CD14-positive monocyte (primary cell): Measurements from ENCODE around the gene RPS2. TPM values are rescaled to one million over a fixed set of nuclear protein-coding genes. Genes with fewer than 3 reads are reported as not detected.
A peak's percentile ranks its signal among the peaks of the same experiment; 100 is the strongest.

Experiments
- DNase-seq, 3 donors: peaks; one replicate each; pipeline ENCODE4 v3.0.0-alpha.2; 2011 to 2022
- H2AFZ ChIP-seq: 2 replicates; pipeline ENCODE4 v1.6.0; 2012; ENCODE audit warnings: mild to moderate bottlenecking, low read depth, low read length, inconsistent platforms; ENCODE audit not compliant: insufficient read depth, poor library complexity, severe bottlenecking
- H3K27ac ChIP-seq, 2 donors: 1 replicate in 1 of 2; 2 replicates in 1 of 2; pipeline ENCODE4 v1.5.1; 2012 to 2013; ENCODE audit warnings: low read length in 2 of 2, control low read depth in 1 of 2, inconsistent platforms in 1 of 2, low read depth in 1 of 2, mild to moderate bottlenecking in 1 of 2
- H3K27me3 ChIP-seq, 2 donors: one replicate each; pipeline versions ENCODE4 v1.6.0 to v1.6.1; 2011 to 2013; ENCODE audit warnings: low read length in 2 of 2; ENCODE audit not compliant: control insufficient read depth in 2 of 2, insufficient read depth in 2 of 2
- H3K36me3 ChIP-seq, 2 donors: replicated peaks in 1 of 2; 1 replicate in 1 of 2; 2 replicates in 1 of 2; pipeline versions ENCODE4 v1.5.1 to v1.6.1; 2012 to 2013; ENCODE audit warnings: low read length in 2 of 2, control low read depth in 1 of 2, inconsistent platforms in 1 of 2, mild to moderate bottlenecking in 1 of 2; ENCODE audit not compliant: insufficient read depth in 2 of 2, control insufficient read depth in 1 of 2
- H3K4me1 ChIP-seq, 2 donors: 1 replicate in 1 of 2; 2 replicates in 1 of 2; pipeline versions ENCODE4 v1.5.1 to v1.6.1; 2012 to 2013; ENCODE audit warnings: low read length in 2 of 2, control low read depth in 1 of 2, inconsistent platforms in 1 of 2, mild to moderate bottlenecking in 1 of 2, moderate library complexity in 1 of 2; ENCODE audit not compliant: insufficient read depth in 2 of 2, control insufficient read depth in 1 of 2
- H3K4me2 ChIP-seq: replicated peaks from 2 replicates; pipeline ENCODE3; 2012; ENCODE audit warnings: low read length, moderate library complexity, mild to moderate bottlenecking; ENCODE audit not compliant: poor library complexity, severe bottlenecking; ENCODE audit errors: extremely low read depth
- H3K4me3 ChIP-seq, 3 experiments: fragments of 200-600 bp in 1 of 3; sonication (generic) in 1 of 3; replicated peaks in 1 of 3; 1 replicate in 2 of 3; 2 replicates in 1 of 3; pipeline ENCODE4 v1.5.1; 2011 to 2013; ENCODE audit warnings: low read length in 3 of 3, mild to moderate bottlenecking in 3 of 3, control low read depth in 2 of 3, low read depth in 2 of 3, inconsistent platforms in 1 of 3, moderate library complexity in 1 of 3
- H3K79me2 ChIP-seq: 2 replicates; pipeline ENCODE4 v1.6.0; 2012; ENCODE audit warnings: mild to moderate bottlenecking, control low read depth, inconsistent platforms, low read length, moderate library complexity; ENCODE audit not compliant: insufficient read depth
- H3K9ac ChIP-seq: 2 replicates; pipeline ENCODE4 v1.6.0; 2017; ENCODE audit warnings: low read length, mild to moderate bottlenecking; ENCODE audit not compliant: insufficient read depth, poor library complexity, severe bottlenecking
- H3K9me3 ChIP-seq, 2 donors: replicated peaks in 1 of 2; 1 replicate in 1 of 2; 2 replicates in 1 of 2; pipeline versions ENCODE4 v1.5.1 to v1.6.1; 2012 to 2013; ENCODE audit warnings: low read length in 2 of 2, control low read depth in 1 of 2; ENCODE audit not compliant: control insufficient read depth in 1 of 2, insufficient read depth in 1 of 2
- H4K20me1 ChIP-seq: 2 replicates; pipeline ENCODE4 v1.6.0; 2012; ENCODE audit warnings: mild to moderate bottlenecking, low read length, control low read depth, moderate library complexity; ENCODE audit not compliant: insufficient read depth
- H3K27ac Mint-ChIP-seq, 7 donors: one replicate each; pipeline ENCODE4 v1.8.0; 2020; ENCODE audit warnings: mild to moderate bottlenecking in 7 of 7, mixed read lengths in 7 of 7, moderate library complexity in 6 of 7, inconsistent platforms in 2 of 7
- H3K27me3 Mint-ChIP-seq, 3 donors: one replicate each; pipeline ENCODE4 v1.8.0; 2021 to 2022; ENCODE audit warnings: low read depth in 3 of 3, mild to moderate bottlenecking in 3 of 3, mixed read lengths in 3 of 3, moderate library complexity in 3 of 3, inconsistent platforms in 1 of 3
- H3K36me3 Mint-ChIP-seq, 2 donors: one replicate each; pipeline ENCODE4 v1.8.0; 2020; ENCODE audit warnings: mixed read lengths in 2 of 2, inconsistent platforms in 1 of 2, mild to moderate bottlenecking in 1 of 2
- H3K4me1 Mint-ChIP-seq: one replicate; pipeline ENCODE4 v1.8.0; 2020; ENCODE audit warnings: mild to moderate bottlenecking, mixed read lengths
- H3K4me3 Mint-ChIP-seq, 2 donors: one replicate each; pipeline ENCODE4 v1.8.0; 2020; ENCODE audit warnings: mild to moderate bottlenecking in 2 of 2, mixed read lengths in 2 of 2, moderate library complexity in 1 of 2
- H3K9me3 Mint-ChIP-seq, 7 donors: one replicate each; pipeline ENCODE4 v1.8.0; 2020 to 2022; ENCODE audit warnings: mixed read lengths in 7 of 7, mild to moderate bottlenecking in 6 of 7, moderate library complexity in 6 of 7, inconsistent platforms in 2 of 7
- WGBS: methylation state at CpG from one replicate; pipeline ENCODE4 v1.1.5; 2013; ENCODE audit warnings: missing lambda C conversion rate; ENCODE audit not compliant: insufficient coverage; 5-methylcytosine and 5-hydroxymethylcytosine counted together
- intact Hi-C, 2 donors: fragments of 100-400 bp; cut with micrococcal nuclease; formaldehyde crosslinking; loops; one replicate each; pipeline versions ENCODE4 v1.15.0 to v1.15.1; 2023
- polyA plus RNA-seq, 3 donors: library from polyadenylated mRNA; depleted of rRNA in 1 of 3; unstranded in 2 of 3; stranded (reverse) in 1 of 3; fragments of 300-500 nt in 2 of 3; fragments of >200 nt in 1 of 3; fragmentation: Illumina TruSeq in 2 of 3; gene quantifications; 1 replicate in 2 of 3; 2 replicates in 1 of 3; pipeline ENCODE4 v1.2.3, GENCODE V29; 2012 to 2021
- TF ChIP-seq, protein P1 (sequence below): fragments of 200-600 bp; IDR thresholded peaks from one replicate; pipeline ENCODE4 v1.8.0; 2022; ENCODE audit warnings: antibody characterized with exemption, mild to moderate bottlenecking

RPS2 gene
- polyA plus RNA-seq, 3 donors, result 1,849 to 2,136 (median 1,893) TPM

DNA sequence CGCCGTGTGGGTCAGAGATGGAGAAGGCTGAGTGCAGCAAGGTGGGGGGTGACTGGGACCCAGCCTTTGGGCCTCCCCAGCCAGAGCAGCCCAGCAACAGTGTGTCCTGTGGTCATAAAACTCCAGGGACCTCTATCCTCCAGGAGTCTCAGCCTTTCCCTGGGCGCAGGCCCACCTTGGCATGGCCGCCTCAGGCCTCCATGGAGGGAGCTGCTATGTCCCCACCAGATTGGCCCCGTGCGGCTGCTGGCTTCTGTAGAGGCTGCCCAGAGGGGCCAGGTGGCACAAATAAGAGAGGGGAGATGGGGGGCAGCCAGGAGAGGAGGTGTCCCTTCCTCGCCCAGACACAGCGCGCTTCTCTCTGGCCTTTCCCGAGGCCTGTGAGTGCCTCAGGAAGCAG, 22.6 kb upstream of the RPS2 start:
- no peak for DNase-seq
- Histone ChIP-seq H3K79me2 (no peaks in the 10 kb centered on the region), H4K20me1 (peaks cover 7% of the 10 kb centered on the region), H2AFZ (no peak overlapping the region), H3K9me3 (peaks cover 2 to 12% of the 10 kb centered on the region in 2 donors), H3K4me1 (peaks cover 38 to 46% of the 10 kb centered on the region in 2 donors), H3K27ac (no peak overlapping the region), H3K36me3 (peaks cover 12 to 18% of the 10 kb centered on the region in 2 donors), H3K9ac (no peak overlapping the region), H3K4me2 (no peak overlapping the region), H3K27me3 (peaks cover 24 to 44% of the 10 kb centered on the region in 2 donors), H3K4me3 (no peak overlapping the region)
- WGBS, result 96% methylated on average over 5 of the region's 10 CpGs
- intact Hi-C loops, result no loop called here
- H3K36me3 Mint-ChIP-seq, result peaks cover 30 to 35% of the 10 kb centered on the region in 2 donors
- H3K27ac Mint-ChIP-seq, result no peak overlapping the region
- peaks cover 31% of the 10 kb centered on the region for H3K4me1 Mint-ChIP-seq
- TF ChIP-seq, protein P1, sequence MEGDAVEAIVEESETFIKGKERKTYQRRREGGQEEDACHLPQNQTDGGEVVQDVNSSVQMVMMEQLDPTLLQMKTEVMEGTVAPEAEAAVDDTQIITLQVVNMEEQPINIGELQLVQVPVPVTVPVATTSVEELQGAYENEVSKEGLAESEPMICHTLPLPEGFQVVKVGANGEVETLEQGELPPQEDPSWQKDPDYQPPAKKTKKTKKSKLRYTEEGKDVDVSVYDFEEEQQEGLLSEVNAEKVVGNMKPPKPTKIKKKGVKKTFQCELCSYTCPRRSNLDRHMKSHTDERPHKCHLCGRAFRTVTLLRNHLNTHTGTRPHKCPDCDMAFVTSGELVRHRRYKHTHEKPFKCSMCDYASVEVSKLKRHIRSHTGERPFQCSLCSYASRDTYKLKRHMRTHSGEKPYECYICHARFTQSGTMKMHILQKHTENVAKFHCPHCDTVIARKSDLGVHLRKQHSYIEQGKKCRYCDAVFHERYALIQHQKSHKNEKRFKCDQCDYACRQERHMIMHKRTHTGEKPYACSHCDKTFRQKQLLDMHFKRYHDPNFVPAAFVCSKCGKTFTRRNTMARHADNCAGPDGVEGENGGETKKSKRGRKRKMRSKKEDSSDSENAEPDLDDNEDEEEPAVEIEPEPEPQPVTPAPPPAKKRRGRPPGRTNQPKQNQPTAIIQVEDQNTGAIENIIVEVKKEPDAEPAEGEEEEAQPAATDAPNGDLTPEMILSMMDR, result no peak
- peaks cover 0 to 25% (median 14%) of the 10 kb centered on the region in 7 donors for H3K9me3 Mint-ChIP-seq
- no peak overlapping the region for H3K4me3 Mint-ChIP-seq
- peaks cover 46 to 60% (median 48%) of the 10 kb centered on the region in 3 donors for H3K27me3 Mint-ChIP-seq

DNA sequence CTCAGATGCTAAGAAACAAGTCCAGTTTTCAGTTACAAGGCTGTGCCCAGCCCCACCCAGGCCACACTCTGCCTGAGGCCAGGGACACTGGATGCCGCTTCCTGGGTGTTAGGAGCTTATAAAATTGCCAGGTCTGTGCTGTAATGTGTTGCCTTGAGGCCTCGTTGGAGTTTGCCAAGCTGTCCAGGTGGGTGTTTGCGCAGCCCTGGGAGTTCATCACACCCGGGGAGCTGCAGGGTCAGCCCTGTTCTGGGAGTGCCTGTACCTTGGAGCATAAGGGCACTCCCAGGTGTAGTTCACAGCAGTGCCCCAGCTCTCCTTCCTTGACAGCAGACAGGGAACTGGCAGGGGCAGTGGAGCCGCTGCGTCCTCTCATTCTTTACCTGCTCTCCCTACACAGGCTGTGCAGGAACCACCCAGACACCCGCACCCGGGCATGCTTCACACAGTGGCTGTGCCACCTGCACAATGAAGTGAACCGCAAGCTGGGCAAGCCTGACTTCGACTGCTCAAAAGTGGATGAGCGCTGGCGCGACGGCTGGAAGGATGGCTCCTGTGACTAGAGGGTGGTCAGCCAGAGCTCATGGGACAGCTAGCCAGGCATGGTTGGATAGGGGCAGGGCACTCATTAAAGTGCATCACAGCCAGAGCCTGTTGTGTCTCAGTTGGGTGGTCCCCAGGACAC, 21.0 kb upstream of the RPS2 start:
- Histone ChIP-seq H3K27ac (no peak overlapping the region), H3K4me1 (peaks cover 25 to 32% of the 10 kb centered on the region in 2 donors), H3K4me2 (peak overlapping the region; percentile 99), H2AFZ (no peak overlapping the region), H3K79me2 (no peaks in the 10 kb centered on the region), H3K4me3 (peak overlapping the region in 1 of 3 experiments; percentile 87), H3K9ac (no peak overlapping the region), H3K9me3 (peaks cover 2 to 24% of the 10 kb centered on the region in 2 donors), H3K36me3 (peaks cover 12 to 18% of the 10 kb centered on the region in 2 donors), H4K20me1 (peaks cover 4% of the 10 kb centered on the region), H3K27me3 (peaks cover 32 to 49% of the 10 kb centered on the region in 2 donors)
- TF ChIP-seq, protein P1, result no peak
- DNase-seq, result no peak
- intact Hi-C loops, result no loop called here
- H3K9me3 Mint-ChIP-seq, result peaks cover 0 to 22% (median 10%) of the 10 kb centered on the region in 7 donors
- H3K27ac Mint-ChIP-seq, result no peak overlapping the region
- H3K4me3 Mint-ChIP-seq, result peak overlapping the region in 1 of 2 donors; percentile 75
- WGBS, result 100% methylated on average over 14 of the region's 14 CpGs
- peaks cover 30 to 35% of the 10 kb centered on the region in 2 donors for H3K36me3 Mint-ChIP-seq
- H3K4me1 Mint-ChIP-seq, result peaks cover 22% of the 10 kb centered on the region
- H3K27me3 Mint-ChIP-seq, result peaks cover 50 to 62% (median 53%) of the 10 kb centered on the region in 3 donors
